ENCODE data around the gene UNKL. TPM values are rescaled to one million over a fixed set of nuclear protein-coding genes. Genes with fewer than 3 reads are reported as not detected.
A peak's percentile ranks its signal among the peaks of the same experiment; 100 is the strongest.

UNKL gene
- total RNA-seq, 1 experiment from 2014 or later, result 112 TPM

DNA sequence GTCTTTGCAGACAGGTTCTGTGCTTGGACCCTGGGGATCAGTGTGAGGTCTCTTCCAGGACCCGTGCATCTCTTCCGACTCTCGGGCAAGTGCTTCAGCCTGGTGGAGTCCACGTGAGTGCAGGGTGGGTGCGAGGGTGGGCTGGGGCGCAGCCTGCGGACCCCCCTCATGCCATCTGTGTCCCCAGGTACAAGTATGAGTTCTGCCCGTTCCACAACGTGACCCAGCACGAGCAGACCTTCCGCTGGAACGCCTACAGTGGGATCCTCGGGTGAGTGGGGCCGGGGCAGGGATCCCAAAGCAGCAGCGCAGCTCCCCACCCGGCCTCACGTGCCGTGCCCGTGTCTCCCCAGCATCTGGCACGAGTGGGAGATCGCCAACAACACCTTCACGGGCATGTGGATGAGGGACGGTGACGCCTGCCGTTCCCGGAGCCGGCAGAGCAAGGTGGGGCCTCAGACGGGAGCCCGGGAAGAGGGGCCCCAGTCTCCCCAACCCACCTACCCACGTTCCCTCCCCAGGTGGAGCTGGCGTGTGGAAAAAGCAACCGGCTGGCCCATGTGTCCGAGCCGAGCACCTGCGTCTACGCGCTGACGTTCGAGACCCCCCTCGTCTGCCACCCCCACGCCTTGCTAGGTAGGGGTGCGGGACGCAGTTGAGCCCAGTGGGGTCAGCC lies 52.7 kb downstream of the UNKL start:
- BruUV-seq (replicated peaks), result no TSS peak
- Histone ChIP-seq H3F3A (ENCODE audit: insufficient read depth, low read depth) (peaks cover 55% of the 10 kb centered on the region; the same call in 1 of the 2 replicates), H3K27ac (no peak overlapping the region), H2AFZ (no peak overlapping the region), H3K9me2 (ENCODE audit: insufficient read depth) (no peaks in the 10 kb centered on the region), H3K4me2 (no peak overlapping the region), H3K4me3 (no peak overlapping the region), H3K4me1 (replicated peaks; ENCODE audit: insufficient read depth) (peaks cover 10% of the 10 kb centered on the region), H3K79me2 (ENCODE audit: low read depth) (peaks cover 37% of the 10 kb centered on the region), H3K27me3 (ENCODE audit: insufficient read depth, low read depth) (no peaks in the 10 kb centered on the region), H3K9me3 (ENCODE audit: insufficient read depth, low read depth) (no peaks in the 10 kb centered on the region), H3K36me3 (ENCODE audit: low read depth) (peaks cover 19% of the 10 kb centered on the region), H4K20me1 (ENCODE audit: insufficient read depth) (peaks cover 43% of the 10 kb centered on the region)
- CTCF ChIA-PET, result no interaction called here
- no peak for DNase-seq
- intact Hi-C loops (cut with micrococcal nuclease; ENCODE audit: unreplicated experiment), result no loop called here
- POLR2A ChIA-PET (ENCODE audit: unreplicated experiment), result no interaction called here
- TF ChIP-seq EZH2 (IDR thresholded peaks at IDR 0.05; ENCODE audit: low read depth), result no peak

- peak overlapping the region; percentile 34 for H3K4me2 ChIP-seq
- DNase-seq, result peak; percentile 54 to 79
- BruUV-seq (replicated peaks), result no TSS peak
- ChIA-PET POLR2A (ENCODE audit: unreplicated experiment) (interaction anchor here (0.6 kb wide), 1 partner anchor 21 kb away, joined by 4 read pairs; no protein-coding TSS in a partner anchor), CTCF (no interaction called here)
- H3K9me3 ChIP-seq (ENCODE audit: insufficient read depth, low read depth), result no peaks in the 10 kb centered on the region
- H3K79me2 ChIP-seq (ENCODE audit: low read depth), result peaks cover 65% of the 10 kb centered on the region
- H3K4me1 ChIP-seq (replicated peaks; ENCODE audit: insufficient read depth), result peaks cover 13% of the 10 kb centered on the region
- intact Hi-C loops (cut with micrococcal nuclease; ENCODE audit: unreplicated experiment), result no loop called here
- H3K9me2 ChIP-seq (ENCODE audit: insufficient read depth), result no peaks in the 10 kb centered on the region
- H3K36me3 ChIP-seq (ENCODE audit: low read depth), result peaks cover 12% of the 10 kb centered on the region; the same call in 1 of the 2 replicates
- no peak for TF ChIP-seq EZH2 (IDR thresholded peaks at IDR 0.05; ENCODE audit: low read depth)
- TF ChIP-seq CTCF (conservative IDR thresholded peaks at IDR 0.05), result no peak
- H2AFZ ChIP-seq, result no peak overlapping the region
- no peaks in the 10 kb centered on the region for H3K27me3 ChIP-seq (ENCODE audit: insufficient read depth, low read depth)
- H3K4me3 ChIP-seq, result no peak overlapping the region
- H4K20me1 ChIP-seq (ENCODE audit: insufficient read depth), result peaks cover 44% of the 10 kb centered on the region
- peaks cover 41% of the 10 kb centered on the region; the same call in 1 of the 2 replicates for H3F3A ChIP-seq (ENCODE audit: insufficient read depth, low read depth)
- H3K27ac ChIP-seq, result peak overlapping the region; percentile 26; the same call in 1 of the 2 replicates
These were observed 56.5 kb downstream of the UNKL start for GRCh38 chr16:1357906-1358566.

GRCh38 chr16:1356061-1356900 lies 58.2 kb downstream of the UNKL start:
- Histone ChIP-seq H3K9me2 (ENCODE audit: insufficient read depth) (no peaks in the 10 kb centered on the region), H3K36me3 (ENCODE audit: low read depth) (peaks cover 8% of the 10 kb centered on the region; the same call in 1 of the 2 replicates), H3K4me2 (no peak overlapping the region), H3K79me2 (ENCODE audit: low read depth) (peaks cover 70% of the 10 kb centered on the region), H3K27me3 (ENCODE audit: insufficient read depth, low read depth) (no peaks in the 10 kb centered on the region), H3K9me3 (ENCODE audit: insufficient read depth, low read depth) (no peaks in the 10 kb centered on the region), H4K20me1 (ENCODE audit: insufficient read depth) (peaks cover 38% of the 10 kb centered on the region), H3K4me1 (replicated peaks; ENCODE audit: insufficient read depth) (peaks cover 20% of the 10 kb centered on the region), H2AFZ (no peak overlapping the region), H3K27ac (no peak overlapping the region), H3K4me3 (no peak overlapping the region), H3F3A (ENCODE audit: insufficient read depth, low read depth) (peaks cover 41% of the 10 kb centered on the region; the same call in 1 of the 2 replicates)
- no TSS peak for BruUV-seq (replicated peaks)
- TF ChIP-seq EZH2 (IDR thresholded peaks at IDR 0.05; ENCODE audit: low read depth) (no peak), CTCF (conservative IDR thresholded peaks at IDR 0.05) (no peak)
- ChIA-PET CTCF (interaction anchor here (0.6 kb wide), 1 partner anchor 561 kb away, joined by 3 read pairs; no protein-coding TSS in a partner anchor), POLR2A (ENCODE audit: unreplicated experiment) (interaction anchor here (0.5 to 0.6 kb wide), 2 partner anchors 30 to 608 kb away, joined by 3 read pairs; partner anchors contain the start of gene RPS2)
- intact Hi-C loops (cut with micrococcal nuclease; ENCODE audit: unreplicated experiment), result no loop called here
- DNase-seq, result no peak

Data from PC-9 (cell line).